Mesendoderm (in vitro differentiated cells): ENCODE measurements around the gene MTERF1.

Experiments
- DNase-seq: peaks from one replicate; pipeline ENCODE4 v3.0.0; 2013
- H2AK5ac ChIP-seq: 2 replicates; pipeline ENCODE4 v1.6.1; 2013; ENCODE audit warnings: low read length, inconsistent platforms
- H2BK120ac ChIP-seq: 2 replicates; pipeline ENCODE4 v1.6.1; 2013; ENCODE audit warnings: low read depth, mild to moderate bottlenecking, low read length, moderate library complexity, mixed read lengths
- H2BK15ac ChIP-seq: replicated peaks from 2 replicates; pipeline ENCODE4 v1.6.1; 2013; ENCODE audit warnings: low read depth, mild to moderate bottlenecking, moderate library complexity
- H2BK5ac ChIP-seq: 2 replicates; pipeline ENCODE4 v1.6.1; 2013; ENCODE audit warnings: low read length, inconsistent platforms
- H3K18ac ChIP-seq: 2 replicates; pipeline ENCODE4 v1.6.1; 2013; ENCODE audit warnings: mild to moderate bottlenecking, low read length, mixed read lengths
- H3K23ac ChIP-seq: one replicate; pipeline ENCODE4 v1.6.1; 2013; ENCODE audit warnings: low read length
- H3K27ac ChIP-seq: 2 replicates; pipeline ENCODE4 v1.5.1; 2013; ENCODE audit warnings: low read depth, mild to moderate bottlenecking, inconsistent platforms, low read length, moderate library complexity
- H3K27me3 ChIP-seq: 2 replicates; pipeline ENCODE4 v1.6.1; 2013; ENCODE audit warnings: low read length, control low read depth, mild to moderate bottlenecking, inconsistent platforms; ENCODE audit not compliant: insufficient read depth, poor library complexity
- H3K36me3 ChIP-seq: 2 replicates; pipeline ENCODE4 v1.6.1; 2013; ENCODE audit warnings: low read length, inconsistent platforms; ENCODE audit not compliant: control insufficient read depth, insufficient read depth
- H3K4ac ChIP-seq: one replicate; pipeline ENCODE4 v1.6.1; 2013; ENCODE audit warnings: low read depth, mild to moderate bottlenecking, low read length, moderate library complexity
- H3K4me1 ChIP-seq: 2 replicates; pipeline ENCODE4 v1.6.1; 2013; ENCODE audit warnings: low read depth, low read length, inconsistent platforms; ENCODE audit not compliant: control insufficient read depth
- H3K4me2 ChIP-seq: 2 replicates; pipeline ENCODE4 v1.6.1; 2013; ENCODE audit warnings: low read length
- H3K4me3 ChIP-seq: 2 replicates; pipeline ENCODE4 v1.5.1; 2013; ENCODE audit warnings: mild to moderate bottlenecking, low read length
- H3K56ac ChIP-seq: one replicate; pipeline ENCODE4 v1.6.1; 2013; ENCODE audit warnings: low read length
- H3K79me1 ChIP-seq: 2 replicates; pipeline ENCODE4 v1.6.1; 2013; ENCODE audit warnings: low read length, inconsistent platforms
- H3K79me2 ChIP-seq: 2 replicates; pipeline ENCODE4 v1.6.1; 2013; ENCODE audit warnings: mild to moderate bottlenecking, low read length; ENCODE audit not compliant: control insufficient read depth, insufficient read depth
- H3K9ac ChIP-seq: 2 replicates; pipeline ENCODE4 v1.6.1; 2013; ENCODE audit warnings: low read length, inconsistent platforms
- H4K5ac ChIP-seq: one replicate; pipeline ENCODE4 v1.6.1; 2013; ENCODE audit warnings: low read length
- H4K8ac ChIP-seq: one replicate; pipeline ENCODE4 v1.6.1; 2013; ENCODE audit warnings: low read depth, mild to moderate bottlenecking, control low read depth, low read length, moderate library complexity
- WGBS: extraction: QIAGEN DNeasy Blood & Tissue Kit; methylation state at CpG from one replicate; pipeline ENCODE4 v1.1.7; 2013; ENCODE audit warnings: low lambda C conversion rate, missing lambda C conversion rate; ENCODE audit not compliant: insufficient coverage; ENCODE audit errors: extremely low coverage; 5-methylcytosine and 5-hydroxymethylcytosine counted together

MTERF1 gene

GRCh38 chr7:91915401-91916050, 35.0 kb upstream of the MTERF1 start:
- Histone ChIP-seq H2AK5ac (no peak overlapping the region), H3K18ac (no peak overlapping the region), H3K79me2 (no peaks in the 10 kb centered on the region), H2BK15ac (no peak overlapping the region), H3K4me2 (no peak overlapping the region), H3K36me3 (no peaks in the 10 kb centered on the region), H3K79me1 (no peaks in the 10 kb centered on the region), H3K27ac (no peak overlapping the region), H3K4me3 (no peak overlapping the region), H3K56ac (no peak overlapping the region), H3K4ac (no peak overlapping the region), H2BK5ac (no peak overlapping the region), H3K4me1 (no peaks in the 10 kb centered on the region), H4K8ac (no peak overlapping the region), H3K23ac (no peak overlapping the region), H2BK120ac (no peak overlapping the region), H3K9ac (no peak overlapping the region), H3K27me3 (no peaks in the 10 kb centered on the region), H4K5ac (no peak overlapping the region)
- no peak for DNase-seq
- WGBS = no CpG with 5 or more reads among the region's 3 CpGs

GRCh38 chr7:91913612-91914011, 33.1 kb upstream of the MTERF1 start:
- H3K9ac ChIP-seq = no peak overlapping the region
- no peak overlapping the region for H4K8ac ChIP-seq
- H4K5ac ChIP-seq = no peak overlapping the region
- no peaks in the 10 kb centered on the region for H3K27me3 ChIP-seq
- H3K4me2 ChIP-seq = no peak overlapping the region
- WGBS = no CpG with 5 or more reads among the region's 2 CpGs
- no peak overlapping the region for H3K27ac ChIP-seq
- H3K79me1 ChIP-seq = no peaks in the 10 kb centered on the region
- no peaks in the 10 kb centered on the region for H3K36me3 ChIP-seq
- H3K4ac ChIP-seq = no peak overlapping the region
- H2BK15ac ChIP-seq = no peak overlapping the region
- H3K18ac ChIP-seq = no peak overlapping the region
- H3K4me1 ChIP-seq = no peaks in the 10 kb centered on the region
- no peak overlapping the region for H2AK5ac ChIP-seq
- H2BK5ac ChIP-seq = no peak overlapping the region
- H3K79me2 ChIP-seq = no peaks in the 10 kb centered on the region
- H3K4me3 ChIP-seq = no peak overlapping the region
- no peak for DNase-seq
- no peak overlapping the region for H2BK120ac ChIP-seq
- H3K23ac ChIP-seq = no peak overlapping the region
- H3K56ac ChIP-seq = no peak overlapping the region

GRCh38 chr7:91912494-91912893, 32.0 kb upstream of the MTERF1 start:
- Histone ChIP-seq H2BK5ac (no peak overlapping the region), H3K27ac (no peak overlapping the region), H2BK15ac (no peak overlapping the region), H3K27me3 (no peaks in the 10 kb centered on the region), H3K79me2 (no peaks in the 10 kb centered on the region), H3K4ac (no peak overlapping the region), H4K5ac (no peak overlapping the region), H3K79me1 (no peaks in the 10 kb centered on the region), H3K9ac (no peak overlapping the region), H3K4me3 (no peak overlapping the region), H3K23ac (no peak overlapping the region), H3K36me3 (no peaks in the 10 kb centered on the region), H3K4me2 (no peak overlapping the region), H3K56ac (no peak overlapping the region), H4K8ac (no peak overlapping the region), H2AK5ac (no peak overlapping the region), H2BK120ac (no peak overlapping the region), H3K4me1 (no peaks in the 10 kb centered on the region), H3K18ac (no peak overlapping the region)
- no peak for DNase-seq

- no CpG with 5 or more reads among the region's 4 CpGs for WGBS
- Histone ChIP-seq H3K23ac (no peak overlapping the region), H2BK120ac (no peak overlapping the region), H3K4ac (no peak overlapping the region), H4K8ac (no peak overlapping the region), H3K4me2 (no peak overlapping the region), H3K4me3 (no peak overlapping the region), H3K18ac (no peak overlapping the region), H4K5ac (no peak overlapping the region), H2BK15ac (no peak overlapping the region), H3K79me1 (no peaks in the 10 kb centered on the region), H3K9ac (no peak overlapping the region), H3K56ac (no peak overlapping the region), H2AK5ac (no peak overlapping the region), H3K79me2 (no peaks in the 10 kb centered on the region), H3K27ac (no peak overlapping the region), H3K27me3 (no peaks in the 10 kb centered on the region), H3K4me1 (no peaks in the 10 kb centered on the region), H2BK5ac (no peak overlapping the region), H3K36me3 (no peaks in the 10 kb centered on the region)
- DNase-seq = no peak
Measured at GRCh38 chr7:91911121-91911520, 30.6 kb upstream of the MTERF1 start.

GRCh38 chr7:91910171-91910570, 29.7 kb upstream of the MTERF1 start:
- H2AK5ac ChIP-seq = no peak overlapping the region

GRCh38 chr7:91899563-91899962, 19.1 kb upstream of the MTERF1 start:
- no peak overlapping the region for H3K4me3 ChIP-seq
- no peak overlapping the region for H3K18ac ChIP-seq
- no peak overlapping the region for H3K23ac ChIP-seq
- WGBS = no CpG with 5 or more reads among the region's 1 CpG
- no peak overlapping the region for H2BK5ac ChIP-seq
- H3K4ac ChIP-seq = no peak overlapping the region
- H3K79me2 ChIP-seq = no peaks in the 10 kb centered on the region
- H4K8ac ChIP-seq = no peak overlapping the region
- H2AK5ac ChIP-seq = no peak overlapping the region
- H3K36me3 ChIP-seq = no peaks in the 10 kb centered on the region
- no peak overlapping the region for H3K56ac ChIP-seq
- H3K79me1 ChIP-seq = no peaks in the 10 kb centered on the region
- no peaks in the 10 kb centered on the region for H3K27me3 ChIP-seq
- no peak overlapping the region for H3K27ac ChIP-seq
- H3K4me2 ChIP-seq = no peak overlapping the region
- H3K9ac ChIP-seq = no peak overlapping the region
- no peak overlapping the region for H4K5ac ChIP-seq
- no peak for DNase-seq
- no peak overlapping the region for H2BK120ac ChIP-seq
- no peak overlapping the region for H2BK15ac ChIP-seq
- H3K4me1 ChIP-seq = no peaks in the 10 kb centered on the region

More at GRCh38 chr7:91910171-91910570, 29.7 kb upstream of the MTERF1 start:
- no peak for DNase-seq
- H3K9ac ChIP-seq = no peak overlapping the region
- no peak overlapping the region for H2BK120ac ChIP-seq
- H3K79me1 ChIP-seq = no peaks in the 10 kb centered on the region
- no peaks in the 10 kb centered on the region for H3K4me1 ChIP-seq
- no peaks in the 10 kb centered on the region for H3K79me2 ChIP-seq
- no peak overlapping the region for H2BK15ac ChIP-seq
- no peaks in the 10 kb centered on the region for H3K36me3 ChIP-seq
- H4K5ac ChIP-seq = no peak overlapping the region
- H3K27ac ChIP-seq = no peak overlapping the region
- H4K8ac ChIP-seq = no peak overlapping the region
- H3K4me3 ChIP-seq = no peak overlapping the region
- H3K4ac ChIP-seq = no peak overlapping the region
- H3K18ac ChIP-seq = no peak overlapping the region
- no peak overlapping the region for H3K56ac ChIP-seq
- H3K4me2 ChIP-seq = no peak overlapping the region
- H2BK5ac ChIP-seq = no peak overlapping the region
- no peaks in the 10 kb centered on the region for H3K27me3 ChIP-seq
- no peak overlapping the region for H3K23ac ChIP-seq
- no CpG with 5 or more reads among the region's 1 CpG for WGBS
